ENCODE measurements around the gene MYOCD.

Gene MYOCD

DNA sequence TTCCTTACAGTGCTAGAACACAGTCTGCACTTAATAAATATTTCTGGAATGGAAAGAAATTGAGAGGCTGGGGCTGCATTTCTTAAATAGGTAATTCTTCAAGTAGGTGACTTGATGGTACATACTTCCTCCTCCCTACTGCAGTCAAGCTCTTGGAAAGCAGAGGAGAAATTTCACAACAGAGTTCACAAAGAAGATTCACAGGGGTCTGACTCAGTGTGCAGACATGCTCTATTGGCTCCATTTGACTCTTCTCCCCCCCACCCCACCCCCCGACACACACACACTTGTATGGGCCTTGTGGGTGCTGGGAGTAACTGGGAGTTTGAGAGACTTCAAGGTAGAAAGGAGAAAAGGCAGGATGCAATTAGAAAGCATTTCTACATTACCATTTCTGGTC, 6.2 kb upstream of the MYOCD start:
- no peak overlapping the region for H3K4me3 ChIP-seq (replicated peaks; ENCODE audit: low read depth, low read length)
- TF ChIP-seq, protein P1, sequence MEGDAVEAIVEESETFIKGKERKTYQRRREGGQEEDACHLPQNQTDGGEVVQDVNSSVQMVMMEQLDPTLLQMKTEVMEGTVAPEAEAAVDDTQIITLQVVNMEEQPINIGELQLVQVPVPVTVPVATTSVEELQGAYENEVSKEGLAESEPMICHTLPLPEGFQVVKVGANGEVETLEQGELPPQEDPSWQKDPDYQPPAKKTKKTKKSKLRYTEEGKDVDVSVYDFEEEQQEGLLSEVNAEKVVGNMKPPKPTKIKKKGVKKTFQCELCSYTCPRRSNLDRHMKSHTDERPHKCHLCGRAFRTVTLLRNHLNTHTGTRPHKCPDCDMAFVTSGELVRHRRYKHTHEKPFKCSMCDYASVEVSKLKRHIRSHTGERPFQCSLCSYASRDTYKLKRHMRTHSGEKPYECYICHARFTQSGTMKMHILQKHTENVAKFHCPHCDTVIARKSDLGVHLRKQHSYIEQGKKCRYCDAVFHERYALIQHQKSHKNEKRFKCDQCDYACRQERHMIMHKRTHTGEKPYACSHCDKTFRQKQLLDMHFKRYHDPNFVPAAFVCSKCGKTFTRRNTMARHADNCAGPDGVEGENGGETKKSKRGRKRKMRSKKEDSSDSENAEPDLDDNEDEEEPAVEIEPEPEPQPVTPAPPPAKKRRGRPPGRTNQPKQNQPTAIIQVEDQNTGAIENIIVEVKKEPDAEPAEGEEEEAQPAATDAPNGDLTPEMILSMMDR (IDR thresholded peaks at IDR 0.05; ENCODE audit: low read depth, low read length, missing control alignments) = no peak
- DNase-seq (ENCODE audit: extremely low read depth, low read depth) = no peak

- TF ChIP-seq, protein P1 (IDR thresholded peaks at IDR 0.05; ENCODE audit: low read depth, low read length, missing control alignments) = no peak
- no peak overlapping the region for H3K4me3 ChIP-seq (replicated peaks; ENCODE audit: low read depth, low read length)
- DNase-seq (ENCODE audit: extremely low read depth, low read depth) = no peak
These were observed 1.4 kb upstream of the MYOCD start for GRCh38 chr17:12664252-12664651.

- DNase-seq (ENCODE audit: extremely low read depth, low read depth) = no peak
- TF ChIP-seq, protein P1 (IDR thresholded peaks at IDR 0.05; ENCODE audit: low read depth, low read length, missing control alignments) = no peak
- H3K4me3 ChIP-seq (replicated peaks; ENCODE audit: low read depth, low read length) = peak overlapping the region; percentile 48
These were observed 812 bp upstream of the MYOCD start for GRCh38 chr17:12664894-12665262.

- DNase-seq (ENCODE audit: extremely low read depth, low read depth) = no peak
- H3K4me3 ChIP-seq (replicated peaks; ENCODE audit: low read depth, low read length) = no peak overlapping the region
- TF ChIP-seq, protein P1 (IDR thresholded peaks at IDR 0.05; ENCODE audit: low read depth, low read length, missing control alignments) = no peak
These were observed 1.0 kb downstream of the MYOCD start for GRCh38 chr17:12666718-12667117.

- no peak overlapping the region for H3K4me3 ChIP-seq (replicated peaks; ENCODE audit: low read depth, low read length)
- TF ChIP-seq, protein P1 (IDR thresholded peaks at IDR 0.05; ENCODE audit: low read depth, low read length, missing control alignments) = peak; percentile 54
These were observed 1.7 kb downstream of the MYOCD start for GRCh38 chr17:12667299-12667958.

DNA sequence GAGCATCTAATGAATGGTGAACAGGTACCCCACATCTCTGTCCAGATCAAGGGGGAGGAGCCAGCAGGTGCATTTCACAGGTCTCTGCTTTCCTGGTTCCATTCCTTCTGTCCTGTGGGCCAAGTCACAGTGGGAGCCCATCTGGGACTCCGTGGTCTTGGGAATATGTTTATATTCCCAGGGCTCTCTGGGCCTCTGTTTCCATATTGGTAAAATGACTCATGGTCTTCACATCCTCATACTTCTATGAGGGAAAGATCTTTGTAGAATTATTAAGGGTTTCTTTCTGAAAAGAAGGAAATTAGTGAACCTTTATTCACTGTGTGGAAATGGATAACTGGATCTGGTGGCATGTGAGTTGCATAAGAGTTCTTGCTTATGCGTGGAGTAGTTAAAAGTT, 6.2 kb downstream of the MYOCD start:
- TF ChIP-seq, protein P1 (IDR thresholded peaks at IDR 0.05; ENCODE audit: low read depth, low read length, missing control alignments) = no peak
- no peak for DNase-seq (ENCODE audit: extremely low read depth, low read depth)

More at GRCh38 chr17:12667299-12667958, 1.7 kb downstream of the MYOCD start:
- DNase-seq (ENCODE audit: extremely low read depth, low read depth) = no peak

DNA sequence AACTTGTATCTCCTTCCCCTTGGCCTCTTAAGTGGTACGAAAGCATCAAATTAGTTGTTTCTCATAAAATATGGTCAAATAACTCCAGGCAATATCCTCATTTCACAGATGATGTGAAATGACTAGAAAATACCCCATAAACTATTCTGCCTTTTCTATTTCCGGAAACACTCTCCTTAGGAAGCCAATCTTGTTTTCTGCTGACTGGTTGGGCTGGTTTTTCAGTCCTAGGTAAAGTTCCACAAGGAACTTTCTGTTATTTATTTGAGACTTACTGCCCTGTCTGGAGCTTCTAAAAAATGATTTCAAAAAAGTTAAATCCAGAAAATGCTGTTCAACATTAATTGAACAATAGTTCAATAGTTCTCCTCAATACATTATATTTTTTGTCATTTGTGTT, 7.3 kb downstream of the MYOCD start:
- H3K4me3 ChIP-seq (replicated peaks; ENCODE audit: low read depth, low read length) = no peak overlapping the region
- TF ChIP-seq, protein P1 (IDR thresholded peaks at IDR 0.05; ENCODE audit: low read depth, low read length, missing control alignments) = no peak
- no peak for DNase-seq (ENCODE audit: extremely low read depth, low read depth)

More for the DNA sequence above, 6.2 kb downstream of the MYOCD start:
- no peak overlapping the region for H3K4me3 ChIP-seq (replicated peaks; ENCODE audit: low read depth, low read length)
